ENCODE data around the gene MACROH2A2.

DNA sequence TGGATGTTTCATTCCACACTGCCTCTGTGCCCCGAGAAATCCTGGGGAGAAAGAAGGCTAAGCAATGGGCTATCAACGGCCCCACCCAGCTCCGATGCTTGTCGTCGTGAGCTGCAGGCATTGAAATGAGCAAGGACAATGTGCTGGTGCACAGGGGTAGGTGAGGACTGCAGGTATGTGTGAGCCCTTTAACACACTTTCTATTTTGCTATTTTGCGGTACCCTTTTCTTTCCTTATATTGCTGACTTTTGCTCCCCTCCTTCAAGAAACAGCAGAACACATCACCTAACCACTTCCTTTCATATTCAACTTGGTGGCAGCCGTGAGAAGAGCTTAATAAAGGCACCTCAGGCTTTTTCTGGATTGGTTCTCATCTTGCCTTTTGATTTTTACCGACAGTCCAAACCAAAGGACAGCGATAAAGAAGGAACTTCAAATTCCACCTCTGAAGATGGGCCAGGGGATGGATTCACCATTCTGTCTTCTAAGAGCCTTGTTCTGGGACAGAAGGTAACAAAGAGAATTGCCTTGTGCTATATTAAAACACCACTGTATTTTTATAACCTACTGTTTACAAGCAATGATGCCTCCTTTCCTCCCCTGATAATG, 40.8 kb downstream of the MACROH2A2 start:
- TF ChIP-seq POLR2A (IDR thresholded peaks at IDR 0.05), result no peak
- TF ChIP-seq, protein P1, sequence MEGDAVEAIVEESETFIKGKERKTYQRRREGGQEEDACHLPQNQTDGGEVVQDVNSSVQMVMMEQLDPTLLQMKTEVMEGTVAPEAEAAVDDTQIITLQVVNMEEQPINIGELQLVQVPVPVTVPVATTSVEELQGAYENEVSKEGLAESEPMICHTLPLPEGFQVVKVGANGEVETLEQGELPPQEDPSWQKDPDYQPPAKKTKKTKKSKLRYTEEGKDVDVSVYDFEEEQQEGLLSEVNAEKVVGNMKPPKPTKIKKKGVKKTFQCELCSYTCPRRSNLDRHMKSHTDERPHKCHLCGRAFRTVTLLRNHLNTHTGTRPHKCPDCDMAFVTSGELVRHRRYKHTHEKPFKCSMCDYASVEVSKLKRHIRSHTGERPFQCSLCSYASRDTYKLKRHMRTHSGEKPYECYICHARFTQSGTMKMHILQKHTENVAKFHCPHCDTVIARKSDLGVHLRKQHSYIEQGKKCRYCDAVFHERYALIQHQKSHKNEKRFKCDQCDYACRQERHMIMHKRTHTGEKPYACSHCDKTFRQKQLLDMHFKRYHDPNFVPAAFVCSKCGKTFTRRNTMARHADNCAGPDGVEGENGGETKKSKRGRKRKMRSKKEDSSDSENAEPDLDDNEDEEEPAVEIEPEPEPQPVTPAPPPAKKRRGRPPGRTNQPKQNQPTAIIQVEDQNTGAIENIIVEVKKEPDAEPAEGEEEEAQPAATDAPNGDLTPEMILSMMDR (IDR thresholded peaks at IDR 0.05), result no peak

Data from testis (tissue), 2 donors.